Measurements from ENCODE around the gene FAM200C. TPM values are rescaled to one million over a fixed set of nuclear protein-coding genes. Genes with fewer than 3 reads are reported as not detected.

The FAM200C gene
- total RNA-seq, 1 experiment from 2014 or later = 4.2 TPM

GRCh38 chr5:160367261-160367660, 32.6 kb downstream of the FAM200C start (continued):
- TF ChIP-seq POLR2AphosphoS5 (IDR thresholded peaks at IDR 0.05; ENCODE audit: low read depth, low read length) = no peak
- no peak for TF ChIP-seq MAX (IDR thresholded peaks at IDR 0.05)
- no peak for TF ChIP-seq JUND (IDR thresholded peaks at IDR 0.05)
- no peak for TF ChIP-seq RAD21 (IDR thresholded peaks at IDR 0.05; ENCODE audit: low read depth)
- no peak for TF ChIP-seq YY1 (IDR thresholded peaks at IDR 0.05; ENCODE audit: extremely low read depth, insufficient replicate concordance, low read depth, low read length)
- no peak for TF ChIP-seq REST (IDR thresholded peaks at IDR 0.05; ENCODE audit: low read depth)

- H2AFZ ChIP-seq (ENCODE audit: low read depth, low read length, poor library complexity, severe bottlenecking) = no peak overlapping the region
- no TSS peak for BruUV-seq (replicated peaks)
- DNase-seq (ENCODE audit: low read depth, low spot score) (no peak), ATAC-seq (no peak)
- no peaks in the 10 kb centered on the region for H3K27me3 ChIP-seq (ENCODE audit: insufficient read depth, low read length)
- H3K27ac ChIP-seq (ENCODE audit: low read depth, low read length) = no peak overlapping the region
- H3K4me2 ChIP-seq (ENCODE audit: low read length) = no peak overlapping the region
- H3K9me3 ChIP-seq (ENCODE audit: control insufficient read depth in 1 of 2, insufficient read depth in 1 of 2, low read depth in 1 of 2, low read length in 2 of 2) = no peaks in the 10 kb centered on the region
- POLR2A ChIA-PET = no interaction called here
- RAD21 ChIA-PET (ENCODE audit: low non-redundant PET in 1 of 2, low total read pairs in 2 of 2, uncharacterized antibody in 2 of 2, unreplicated experiment in 2 of 2) = no interaction called here
- H4K20me1 ChIP-seq (ENCODE audit: insufficient read depth) = no peaks in the 10 kb centered on the region
- H3K4me3 ChIP-seq (replicated peaks in 1 of 2; ENCODE audit: low read depth in 1 of 2, low read length in 2 of 2) = no peak overlapping the region
- no peak overlapping the region for H3K9ac ChIP-seq (ENCODE audit: low read length)
- intact Hi-C loops (cut with micrococcal nuclease) = no loop called here
- no peaks in the 10 kb centered on the region for H3K79me2 ChIP-seq (ENCODE audit: insufficient read depth, low read length)
- peaks cover 0 to 13% of the 10 kb centered on the region in 2 experiments; a peak in 2 of 4 replicates for H3K4me1 ChIP-seq (ENCODE audit: control insufficient read depth in 1 of 2, insufficient read depth in 2 of 2, low read length in 2 of 2)
- CTCF ChIA-PET = no interaction called here
- no peaks in the 10 kb centered on the region for H3K36me3 ChIP-seq (ENCODE audit: control insufficient read depth in 1 of 2, insufficient read depth in 2 of 2, low read length in 2 of 2)
- TF ChIP-seq JUND (IDR thresholded peaks at IDR 0.05) (no peak), ZNF274 (IDR thresholded peaks at IDR 0.05; ENCODE audit: low read depth, low read length) (no peak), CTCF (IDR thresholded peaks at IDR 0.05 in 2 of 3, conservative IDR thresholded peaks at IDR 0.05 in 1 of 3; ENCODE audit: borderline replicate concordance in 1 of 3, insufficient read depth in 1 of 3, low read depth in 2 of 3, low read length in 2 of 3) (no peak), CBX3 (IDR thresholded peaks at IDR 0.05; ENCODE audit: low read depth) (no peak), ATF3 (IDR thresholded peaks at IDR 0.05) (no peak), POLR2AphosphoS5 (IDR thresholded peaks at IDR 0.05; ENCODE audit: low read depth, low read length) (no peak), SIN3A (IDR thresholded peaks at IDR 0.05; ENCODE audit: low read depth) (no peak), SP1 (IDR thresholded peaks at IDR 0.05; ENCODE audit: low read depth) (no peak), EGR1 (IDR thresholded peaks at IDR 0.05; ENCODE audit: low read depth) (no peak), ZBTB33 (IDR thresholded peaks at IDR 0.05; ENCODE audit: extremely low read depth, insufficient replicate concordance, low read length) (no peak), YY1 (IDR thresholded peaks at IDR 0.05; ENCODE audit: extremely low read depth, insufficient replicate concordance, low read depth, low read length) (no peak), ELF1 (IDR thresholded peaks at IDR 0.05; ENCODE audit: borderline replicate concordance, low read depth) (no peak), RAD21 (IDR thresholded peaks at IDR 0.05; ENCODE audit: low read depth) (no peak), POLR2A (IDR thresholded peaks at IDR 0.05; ENCODE audit: borderline replicate concordance, extremely low read depth, insufficient read depth, insufficient read length) (no peak), TCF7L2 (IDR thresholded peaks at IDR 0.05; ENCODE audit: borderline replicate concordance, extremely low read depth, insufficient read depth, insufficient read length) (no peak)
- H3K9me2 ChIP-seq (ENCODE audit: insufficient read depth) = no peaks in the 10 kb centered on the region
These were observed 33.6 kb downstream of the FAM200C start for GRCh38 chr5:160366230-160366629.
